Left cardiac atrium (tissue), 4 donors: Measurements from ENCODE around the gene ABI1. TPM values are rescaled to one million over a fixed set of nuclear protein-coding genes. Genes with fewer than 3 reads are reported as not detected.
A peak's percentile ranks its signal among the peaks of the same experiment; 100 is the strongest.
"Not testable (repeated sequence)": the region's sequence is repeated elsewhere in the genome, so short reads cannot be mapped to it uniquely, and the experiment has no call there.

Experiments used
- ATAC-seq, 2 donors: fragments of 200-7000 bp; cut with Tn5 transposase; one replicate each; pipeline ENCODE4 v1.9.1; 2020; ENCODE audit warnings: mild to moderate bottlenecking in 2 of 2, moderate library complexity in 2 of 2
- DNase-seq: peaks from one replicate; pipeline ENCODE4 v3.0.0-alpha.2; 2020
- intact Hi-C, 2 donors: fragments of 100-400 bp; cut with DNase I; formaldehyde crosslinking; loops; one replicate each; pipeline versions ENCODE4 v1.14.1 to v1.15.1; 2022 to 2023
- total RNA-seq, 2 donors: library from RNA; stranded (reverse); fragmentation: NEBNext Ultra II Directional; extraction: Animal tissue kit (Norgen Biotek cat#: 25700); gene quantifications; one replicate each; pipeline ENCODE4 v1.2.1, GENCODE V29; 2021
- donor health status: DM: no; HTN: yes; CAD: no.
- donor health status: DM: no; HTN: yes; CAD: no; lungs with severe emphysema.
- donor health status: DM: yes; HTN: yes; CAD: no.
- donor health status: Dilated cardiomyopathy.

ABI1 gene
- total RNA-seq, 2 donors from 2014 or later: 24.9 to 26.7 TPM

GRCh38 chr10:26810435-26811026, 50.2 kb downstream of the ABI1 start:
- ATAC-seq (no peak), DNase-seq (no peak)
- intact Hi-C loops: no loop called here

- ATAC-seq (no peak), DNase-seq (no peak)
- intact Hi-C loops: no loop called here
Observed at GRCh38 chr10:26809973-26810372, 50.8 kb downstream of the ABI1 start.

- ATAC-seq (no peak), DNase-seq (no peak)
- intact Hi-C loops: no loop called here
Observed at GRCh38 chr10:26807532-26807931, 53.2 kb downstream of the ABI1 start.

- intact Hi-C loops: no loop called here
- no peak for DNase-seq
- no peak for ATAC-seq
Observed at GRCh38 chr10:26806557-26806956, 54.2 kb downstream of the ABI1 start.

- DNase-seq: no peak
- intact Hi-C loops: no loop called here
- ATAC-seq: peak in 1 of 2 donors; percentile 74
Observed at GRCh38 chr10:26805567-26806245, 55.1 kb downstream of the ABI1 start.

GRCh38 chr10:26804418-26805393, 56.1 kb downstream of the ABI1 start:
- DNase-seq (no peak), ATAC-seq (no peak)
- intact Hi-C loops: no loop called here

GRCh38 chr10:26803849-26804248, 56.9 kb downstream of the ABI1 start:
- no peak for ATAC-seq
- intact Hi-C loops: no loop called here
- no peak for DNase-seq

- ATAC-seq: no peak
- intact Hi-C loops: no loop called here
- DNase-seq: no peak
Observed at GRCh38 chr10:26802527-26802926, 58.2 kb downstream of the ABI1 start.

GRCh38 chr10:26801831-26802230, 58.9 kb downstream of the ABI1 start:
- ATAC-seq (no peak), DNase-seq (no peak)
- intact Hi-C loops: no loop called here

- DNase-seq (no peak), ATAC-seq (no peak)
- intact Hi-C loops: no loop called here
Observed at GRCh38 chr10:26801274-26801673, 59.5 kb downstream of the ABI1 start.

GRCh38 chr10:26800468-26800867, 60.3 kb downstream of the ABI1 start:
- intact Hi-C loops: no loop called here
- ATAC-seq: no peak
- DNase-seq: no peak

- ATAC-seq (no peak), DNase-seq (no peak)
- intact Hi-C loops: no loop called here
Observed at GRCh38 chr10:26799342-26799741, 61.4 kb downstream of the ABI1 start.

GRCh38 chr10:26798298-26798697, 62.5 kb downstream of the ABI1 start:
- DNase-seq (no peak), ATAC-seq (no peak)
- intact Hi-C loops: no loop called here

- intact Hi-C loops: no loop called here
- ATAC-seq: no peak
Observed at GRCh38 chr10:26797340-26797739, 63.4 kb downstream of the ABI1 start.

GRCh38 chr10:26792758-26793495, 67.8 kb downstream of the ABI1 start:
- ATAC-seq: no peak
- no peak for DNase-seq
- intact Hi-C loops: no loop called here

More at GRCh38 chr10:26797340-26797739, 63.4 kb downstream of the ABI1 start:
- no peak for DNase-seq

GRCh38 chr10:26790221-26790995, 70.3 kb downstream of the ABI1 start:
- ATAC-seq: no peak
- intact Hi-C loops: no loop called here

GRCh38 chr10:26789779-26790178, 71.0 kb downstream of the ABI1 start:
- ATAC-seq, intact Hi-C loops, DNase-seq: not testable (repeated sequence)

More at GRCh38 chr10:26790221-26790995, 70.3 kb downstream of the ABI1 start:
- DNase-seq: no peak

- intact Hi-C loops: no loop called here
- ATAC-seq: no peak
- no peak for DNase-seq
Observed at GRCh38 chr10:26787362-26787761, 73.4 kb downstream of the ABI1 start.

- no peak for ATAC-seq
- no peak for DNase-seq
- intact Hi-C loops: no loop called here
Observed at GRCh38 chr10:26781797-26782196, 79.0 kb downstream of the ABI1 start.
